Measurements from ENCODE around the gene CD7.

Gene CD7

GRCh38 chr17:82331345-82331939 is 14.0 kb upstream of the CD7 start:
- DNase-seq (ENCODE audit: insufficient read length), result no peak
- no peak for FAIRE-seq
- TF ChIP-seq POLR2AphosphoS5 (IDR thresholded peaks at IDR 0.05; ENCODE audit: low read depth, low read length) (no peak), POLR2A (IDR thresholded peaks at IDR 0.05; ENCODE audit: low read depth, low read length) (no peak), TAF1 (IDR thresholded peaks at IDR 0.05; ENCODE audit: borderline replicate concordance, low read depth, low read length) (no peak)

GRCh38 chr17:82330322-82331239 is 13.2 kb upstream of the CD7 start:
- DNase-seq (ENCODE audit: insufficient read length) (peak; percentile 17), FAIRE-seq (no peak)
- TF ChIP-seq POLR2A (IDR thresholded peaks at IDR 0.05; ENCODE audit: low read depth, low read length), result no peak
- no peak for TF ChIP-seq TAF1 (IDR thresholded peaks at IDR 0.05; ENCODE audit: borderline replicate concordance, low read depth, low read length)
- TF ChIP-seq POLR2AphosphoS5 (IDR thresholded peaks at IDR 0.05; ENCODE audit: low read depth, low read length), result no peak

- FAIRE-seq, result no peak
- DNase-seq (ENCODE audit: insufficient read length), result no peak
- TF ChIP-seq POLR2AphosphoS5 (IDR thresholded peaks at IDR 0.05; ENCODE audit: low read depth, low read length) (no peak), TAF1 (IDR thresholded peaks at IDR 0.05; ENCODE audit: borderline replicate concordance, low read depth, low read length) (no peak), POLR2A (IDR thresholded peaks at IDR 0.05; ENCODE audit: low read depth, low read length) (no peak)
Measured at GRCh38 chr17:82329683-82330321, 12.4 kb upstream of the CD7 start.

GRCh38 chr17:82328994-82329507 is 11.6 kb upstream of the CD7 start:
- DNase-seq (ENCODE audit: insufficient read length) (no peak), FAIRE-seq (no peak)
- TF ChIP-seq POLR2AphosphoS5 (IDR thresholded peaks at IDR 0.05; ENCODE audit: low read depth, low read length), result no peak
- no peak for TF ChIP-seq POLR2A (IDR thresholded peaks at IDR 0.05; ENCODE audit: low read depth, low read length)
- TF ChIP-seq TAF1 (IDR thresholded peaks at IDR 0.05; ENCODE audit: borderline replicate concordance, low read depth, low read length), result no peak

- no peak for FAIRE-seq
- TF ChIP-seq POLR2AphosphoS5 (IDR thresholded peaks at IDR 0.05; ENCODE audit: low read depth, low read length), result no peak
- no peak for TF ChIP-seq TAF1 (IDR thresholded peaks at IDR 0.05; ENCODE audit: borderline replicate concordance, low read depth, low read length)
- TF ChIP-seq POLR2A (IDR thresholded peaks at IDR 0.05; ENCODE audit: low read depth, low read length), result no peak
- DNase-seq (ENCODE audit: insufficient read length), result no peak
Measured at GRCh38 chr17:82328141-82328993, 11.0 kb upstream of the CD7 start.

- FAIRE-seq (no peak), DNase-seq (ENCODE audit: insufficient read length) (no peak)
- TF ChIP-seq POLR2AphosphoS5 (IDR thresholded peaks at IDR 0.05; ENCODE audit: low read depth, low read length), result no peak
- no peak for TF ChIP-seq TAF1 (IDR thresholded peaks at IDR 0.05; ENCODE audit: borderline replicate concordance, low read depth, low read length)
- no peak for TF ChIP-seq POLR2A (IDR thresholded peaks at IDR 0.05; ENCODE audit: low read depth, low read length)
Measured at GRCh38 chr17:82327757-82328140, 10.3 kb upstream of the CD7 start.

GRCh38 chr17:82327289-82327688 is 9.9 kb upstream of the CD7 start:
- FAIRE-seq (no peak), DNase-seq (ENCODE audit: insufficient read length) (no peak)
- TF ChIP-seq TAF1 (IDR thresholded peaks at IDR 0.05; ENCODE audit: borderline replicate concordance, low read depth, low read length) (no peak), POLR2A (IDR thresholded peaks at IDR 0.05; ENCODE audit: low read depth, low read length) (no peak), POLR2AphosphoS5 (IDR thresholded peaks at IDR 0.05; ENCODE audit: low read depth, low read length) (no peak)

- DNase-seq (ENCODE audit: insufficient read length) (no peak), FAIRE-seq (no peak)
- TF ChIP-seq POLR2AphosphoS5 (IDR thresholded peaks at IDR 0.05; ENCODE audit: low read depth, low read length), result no peak
- no peak for TF ChIP-seq POLR2A (IDR thresholded peaks at IDR 0.05; ENCODE audit: low read depth, low read length)
Measured at GRCh38 chr17:82325286-82326180, 8.1 kb upstream of the CD7 start.

GRCh38 chr17:82324566-82325285 is 7.3 kb upstream of the CD7 start:
- no peak for DNase-seq (ENCODE audit: insufficient read length)
- no peak for TF ChIP-seq TAF1 (IDR thresholded peaks at IDR 0.05; ENCODE audit: borderline replicate concordance, low read depth, low read length)
- no peak for TF ChIP-seq POLR2A (IDR thresholded peaks at IDR 0.05; ENCODE audit: low read depth, low read length)
- no peak for TF ChIP-seq POLR2AphosphoS5 (IDR thresholded peaks at IDR 0.05; ENCODE audit: low read depth, low read length)
- FAIRE-seq, result no peak

Measured in GM12892 (cell line).